ENCODE results near the gene DPPA4. TPM values are rescaled to one million over a fixed set of nuclear protein-coding genes. Genes with fewer than 3 reads are reported as not detected.
A peak's percentile ranks its signal among the peaks of the same experiment; 100 is the strongest.
"Not testable (repeated sequence)": the region's sequence is repeated elsewhere in the genome, so short reads cannot be mapped to it uniquely, and the experiment has no call there.

The DPPA4 gene
- total and polyA plus RNA-seq, 8 donors: 1.8 TPM; not detected in 7

DNA sequence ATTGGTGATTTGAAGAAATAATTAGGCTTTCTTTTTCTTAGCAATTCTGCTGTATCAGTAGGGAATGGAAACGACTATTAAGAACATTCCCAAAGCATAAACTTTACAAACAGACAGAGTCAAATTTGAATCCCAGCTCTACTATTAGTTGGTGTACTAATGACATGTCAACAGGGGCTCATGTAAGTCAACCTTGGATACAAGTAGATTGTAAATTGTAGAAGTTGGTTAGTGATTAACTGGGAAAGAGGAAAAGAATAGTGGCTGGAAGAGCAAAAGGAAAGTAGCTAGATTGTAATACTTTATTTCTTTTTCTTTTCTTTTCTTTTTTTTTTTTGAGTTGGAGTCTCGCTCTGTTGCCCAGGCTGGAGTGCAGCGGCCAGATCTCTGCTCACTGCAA lies 38.6 kb upstream of the DPPA4 start:
- TF ChIP-seq POLR2AphosphoS5 (IDR thresholded peaks at IDR 0.05) (no peak), EP300 (IDR thresholded peaks at IDR 0.05) (no peak), POLR2A (IDR thresholded peaks at IDR 0.05) (no peak)
- TF ChIP-seq, protein P1, sequence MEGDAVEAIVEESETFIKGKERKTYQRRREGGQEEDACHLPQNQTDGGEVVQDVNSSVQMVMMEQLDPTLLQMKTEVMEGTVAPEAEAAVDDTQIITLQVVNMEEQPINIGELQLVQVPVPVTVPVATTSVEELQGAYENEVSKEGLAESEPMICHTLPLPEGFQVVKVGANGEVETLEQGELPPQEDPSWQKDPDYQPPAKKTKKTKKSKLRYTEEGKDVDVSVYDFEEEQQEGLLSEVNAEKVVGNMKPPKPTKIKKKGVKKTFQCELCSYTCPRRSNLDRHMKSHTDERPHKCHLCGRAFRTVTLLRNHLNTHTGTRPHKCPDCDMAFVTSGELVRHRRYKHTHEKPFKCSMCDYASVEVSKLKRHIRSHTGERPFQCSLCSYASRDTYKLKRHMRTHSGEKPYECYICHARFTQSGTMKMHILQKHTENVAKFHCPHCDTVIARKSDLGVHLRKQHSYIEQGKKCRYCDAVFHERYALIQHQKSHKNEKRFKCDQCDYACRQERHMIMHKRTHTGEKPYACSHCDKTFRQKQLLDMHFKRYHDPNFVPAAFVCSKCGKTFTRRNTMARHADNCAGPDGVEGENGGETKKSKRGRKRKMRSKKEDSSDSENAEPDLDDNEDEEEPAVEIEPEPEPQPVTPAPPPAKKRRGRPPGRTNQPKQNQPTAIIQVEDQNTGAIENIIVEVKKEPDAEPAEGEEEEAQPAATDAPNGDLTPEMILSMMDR (IDR thresholded peaks at IDR 0.05): no peak
- H3K4me1 ChIP-seq: no peaks in the 10 kb centered on the region
- H3K27ac ChIP-seq: no peak overlapping the region
- 77 to 93% (median 85%) methylated on average over 3 of the region's 3 CpGs for WGBS, 5 donors
- no peaks in the 10 kb centered on the region for H3K9me3 ChIP-seq
- no peaks in the 10 kb centered on the region for H3K27me3 ChIP-seq
- H3K36me3 ChIP-seq: no peaks in the 10 kb centered on the region
- no peak overlapping the region for H3K4me3 ChIP-seq
- intact Hi-C loops (cut with DNase I; ENCODE audit: low total_unique reads): no loop called here
- no peak for DNase-seq

DNA sequence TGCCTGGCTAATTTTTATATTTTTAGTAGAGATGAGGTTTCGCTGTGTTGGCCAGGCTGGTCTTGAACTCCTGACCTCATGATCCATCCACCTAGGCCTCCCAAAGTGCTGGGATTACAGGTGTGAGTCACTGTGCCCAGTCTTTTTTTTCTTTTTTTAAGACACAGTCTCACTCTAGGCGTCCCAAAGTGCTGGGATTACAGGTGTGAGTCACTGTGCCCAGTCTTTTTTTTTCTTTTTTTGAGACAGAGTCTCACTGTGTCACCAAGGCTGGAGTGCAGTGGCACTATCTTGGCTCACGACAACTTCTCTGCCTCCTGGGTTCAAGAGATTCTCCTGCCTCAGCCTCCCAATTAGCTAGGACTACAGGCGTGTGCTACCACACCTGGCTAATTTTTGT lies 37.1 kb upstream of the DPPA4 start:
- H3K27ac ChIP-seq; intact Hi-C loops (cut with DNase I; ENCODE audit: low total_unique reads); H3K36me3 ChIP-seq; H3K4me1 ChIP-seq; H3K4me3 ChIP-seq; H3K27me3 ChIP-seq; DNase-seq; H3K9me3 ChIP-seq: not testable (repeated sequence)
- 75 to 91% (median 87%) methylated on average over 4 of the region's 4 CpGs for WGBS, 5 donors

DNA sequence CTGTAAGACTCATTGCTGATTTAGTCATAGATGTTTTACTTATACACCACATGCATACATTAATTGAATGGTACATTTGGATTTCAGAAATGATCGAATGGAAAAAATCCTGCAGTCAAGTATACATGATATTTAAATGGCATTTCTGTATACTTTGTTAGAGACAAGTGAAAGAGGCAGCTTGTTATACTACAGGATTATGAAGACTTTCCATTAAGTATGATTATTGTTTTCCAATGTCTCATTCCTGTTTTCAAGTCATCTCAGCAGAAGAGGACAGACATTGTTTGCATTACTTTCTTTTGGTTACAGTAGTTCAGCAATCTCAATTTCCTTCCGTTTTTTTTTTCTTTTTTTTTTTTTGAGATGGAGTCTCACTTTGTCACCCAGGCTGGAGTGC lies 36.6 kb upstream of the DPPA4 start:
- Histone ChIP-seq H3K27ac (no peak overlapping the region), H3K4me3 (no peak overlapping the region), H3K36me3 (no peaks in the 10 kb centered on the region), H3K9me3 (no peaks in the 10 kb centered on the region), H3K4me1 (no peaks in the 10 kb centered on the region), H3K27me3 (no peaks in the 10 kb centered on the region)
- TF ChIP-seq POLR2A (IDR thresholded peaks at IDR 0.05) (no peak), POLR2AphosphoS5 (IDR thresholded peaks at IDR 0.05) (no peak), EP300 (IDR thresholded peaks at IDR 0.05) (no peak)
- TF ChIP-seq, protein P1 (IDR thresholded peaks at IDR 0.05): no peak
- DNase-seq: no peak
- intact Hi-C loops (cut with DNase I; ENCODE audit: low total_unique reads): no loop called here
- 64 to 76% (median 72%) methylated on average over 2 of the region's 2 CpGs for WGBS, 5 donors

DNA sequence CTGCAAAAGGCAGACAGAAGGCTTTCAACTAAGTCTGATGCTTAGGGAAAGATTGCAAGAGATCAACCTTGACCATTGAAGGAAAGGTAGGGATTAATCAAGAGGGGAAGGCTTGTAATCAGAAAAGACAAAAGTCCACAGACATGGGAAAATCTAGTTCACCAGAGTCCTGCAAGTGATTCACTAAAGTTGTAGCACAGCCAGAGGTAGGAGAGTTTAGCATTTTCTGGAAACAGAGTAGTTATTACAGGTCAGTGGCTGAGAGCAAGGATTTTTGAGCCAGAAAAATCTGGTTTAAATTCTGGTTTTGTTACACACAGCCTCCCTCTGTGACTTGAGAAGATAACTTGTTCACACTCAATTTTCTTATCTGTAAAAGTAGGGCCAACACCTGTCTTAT lies 35.3 kb upstream of the DPPA4 start:
- Histone ChIP-seq H3K4me1 (no peaks in the 10 kb centered on the region), H3K4me3 (no peak overlapping the region), H3K27ac (no peak overlapping the region), H3K36me3 (no peaks in the 10 kb centered on the region), H3K9me3 (no peaks in the 10 kb centered on the region), H3K27me3 (no peaks in the 10 kb centered on the region)
- intact Hi-C loops (cut with DNase I; ENCODE audit: low total_unique reads): no loop called here
- DNase-seq: no peak
- TF ChIP-seq, protein P1 (IDR thresholded peaks at IDR 0.05): no peak
- TF ChIP-seq POLR2AphosphoS5 (IDR thresholded peaks at IDR 0.05) (no peak), POLR2A (IDR thresholded peaks at IDR 0.05) (no peak), EP300 (IDR thresholded peaks at IDR 0.05) (no peak)

DNA sequence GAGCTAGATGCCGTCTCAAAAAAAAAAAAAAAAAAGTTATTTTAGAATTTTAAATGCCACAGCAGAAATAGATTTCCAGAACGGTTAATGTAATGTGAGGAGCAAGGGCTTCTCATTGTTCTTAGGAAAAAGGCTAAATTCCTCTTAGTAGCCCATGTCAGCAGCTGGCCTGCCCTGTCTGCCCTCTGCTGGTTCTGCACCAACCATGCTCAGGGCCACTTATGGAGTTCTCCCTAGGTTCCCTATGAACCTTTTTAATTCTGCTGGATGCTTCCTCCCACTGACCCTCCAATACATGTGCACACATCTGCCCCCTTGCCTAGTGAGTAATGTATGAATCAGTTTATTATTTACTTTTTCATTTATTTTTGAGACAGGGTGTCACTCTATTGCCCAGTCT lies 32.2 kb upstream of the DPPA4 start:
- WGBS, 5 donors: 65 to 86% (median 71%) methylated on average over 2 of the region's 2 CpGs
- Histone ChIP-seq H3K27me3 (no peaks in the 10 kb centered on the region), H3K27ac (no peak overlapping the region), H3K36me3 (no peaks in the 10 kb centered on the region), H3K9me3 (no peaks in the 10 kb centered on the region), H3K4me1 (no peaks in the 10 kb centered on the region), H3K4me3 (no peak overlapping the region)
- DNase-seq: peak in 1 of 2 donors; percentile 14
- TF ChIP-seq EP300 (IDR thresholded peaks at IDR 0.05): no peak
- TF ChIP-seq, protein P1 (IDR thresholded peaks at IDR 0.05): no peak
- TF ChIP-seq POLR2AphosphoS5 (IDR thresholded peaks at IDR 0.05): no peak
- no peak for TF ChIP-seq POLR2A (IDR thresholded peaks at IDR 0.05)
- intact Hi-C loops (cut with DNase I; ENCODE audit: low total_unique reads): no loop called here
